Gastroesophageal sphincter (tissue), 4 donors: ENCODE measurements around the gene AIG1. TPM values are rescaled to one million over a fixed set of nuclear protein-coding genes. Genes with fewer than 3 reads are reported as not detected.

Experiments
- ATAC-seq: fragments of 150-250 bp; one replicate; pipeline ENCODE4 v1.9.1; 2016; ENCODE audit warnings: mild to moderate bottlenecking, moderate library complexity
- H3K27ac ChIP-seq, 4 donors: fragments of 200-600 bp; sonication (generic) in 3 of 4; 1 replicate in 3 of 4; 2 replicates in 1 of 4; pipeline ENCODE4 v1.5.1; 2016 to 2019
- H3K27me3 ChIP-seq: fragments of 200-600 bp; sonication (generic); one replicate; pipeline ENCODE4 v1.5.1; 2019
- H3K36me3 ChIP-seq, 2 donors: fragments of 200-600 bp; sonication (generic); one replicate each; pipeline ENCODE4 v1.5.1; 2019; ENCODE audit warnings: control low read depth in 1 of 2
- H3K4me1 ChIP-seq, 3 donors: fragments of 200-600 bp; sonication (generic); 1 replicate in 2 of 3; 2 replicates in 1 of 3; pipeline ENCODE4 v1.5.1; 2016 to 2019; ENCODE audit warnings: control low read depth in 2 of 3
- H3K4me3 ChIP-seq, 2 donors: fragments of 200-600 bp; sonication (generic); one replicate each; pipeline ENCODE4 v1.5.1; 2019; ENCODE audit warnings: mild to moderate bottlenecking in 1 of 2, moderate library complexity in 1 of 2
- H3K9me3 ChIP-seq, 3 donors: fragments of 200-600 bp; sonication (generic); one replicate each; pipeline ENCODE4 v1.5.1; 2017 to 2019; ENCODE audit warnings: control low read depth in 2 of 3
- CTCF ChIP-seq, 4 experiments: fragments of 200-600 bp in 2 of 4; fragments of 450-650 bp in 2 of 4; sonication (generic) in 1 of 4; IDR thresholded peaks; one replicate each; pipeline ENCODE4 v1.5.1; 2017 to 2019; ENCODE audit warnings: antibody characterized with exemption in 4 of 4, mild to moderate bottlenecking in 2 of 4, moderate library complexity in 2 of 4
- EP300 ChIP-seq: sonication (generic); formaldehyde crosslinking; IDR thresholded peaks from one replicate; pipeline ENCODE4 v1.6.1; 2017; ENCODE audit warnings: antibody characterized with exemption, mild to moderate bottlenecking
- POLR2A ChIP-seq, 2 donors: fragments of 450-650 bp; IDR thresholded peaks; one replicate each; pipeline ENCODE4 v1.6.1; 2017; ENCODE audit warnings: antibody characterized with exemption in 2 of 2, mild to moderate bottlenecking in 2 of 2, moderate library complexity in 1 of 2
- POLR2AphosphoS5 ChIP-seq: sonication (generic); formaldehyde crosslinking; IDR thresholded peaks from one replicate; pipeline ENCODE4 v1.6.1; 2017; ENCODE audit warnings: antibody characterized with exemption
- WGBS, 2 donors: methylation state at CpG; one replicate each; pipeline ENCODE4 v1.1.5; 2018; ENCODE audit warnings: low coverage in 1 of 2; 5-methylcytosine and 5-hydroxymethylcytosine counted together
- total RNA-seq, 4 donors: library from RNA; depleted of rRNA; stranded (reverse); fragments of >200 nt; gene quantifications; one replicate each; pipeline ENCODE4 v1.1.0, GENCODE V29; 2016

The AIG1 gene
- total RNA-seq, 4 donors from 2014 or later = 24.0 to 42.0 (median 31.5) TPM

- TF ChIP-seq POLR2A (IDR thresholded peaks at IDR 0.05) (no peak), POLR2AphosphoS5 (no peak), CTCF (IDR thresholded peaks at IDR 0.05) (no peak), EP300 (no peak)
- no peak for ATAC-seq
- Histone ChIP-seq H3K4me1 (no peaks in the 10 kb centered on the region), H3K27me3 (no peaks in the 10 kb centered on the region), H3K36me3 (no peaks in the 10 kb centered on the region), H3K4me3 (no peak overlapping the region), H3K27ac (no peak overlapping the region), H3K9me3 (no peaks in the 10 kb centered on the region)
Observed at GRCh38 chr6:143293523-143293922, 232.8 kb downstream of the AIG1 start.

- 75 to 89% methylated on average over 1 of the region's 1 CpG for WGBS, 2 donors
- H3K4me1 ChIP-seq = no peaks in the 10 kb centered on the region
- no peaks in the 10 kb centered on the region for H3K36me3 ChIP-seq
- H3K27ac ChIP-seq = no peak overlapping the region
- TF ChIP-seq CTCF (IDR thresholded peaks at IDR 0.05) (no peak), POLR2A (IDR thresholded peaks at IDR 0.05) (no peak), EP300 (no peak), POLR2AphosphoS5 (no peak)
- no peak for ATAC-seq
- no peaks in the 10 kb centered on the region for H3K9me3 ChIP-seq
- no peaks in the 10 kb centered on the region for H3K27me3 ChIP-seq
- no peak overlapping the region for H3K4me3 ChIP-seq
Observed at GRCh38 chr6:143294265-143294860, 233.7 kb downstream of the AIG1 start.

- 85 to 98% methylated on average over 3 of the region's 3 CpGs for WGBS, 2 donors
- Histone ChIP-seq H3K27me3 (no peaks in the 10 kb centered on the region), H3K9me3 (no peaks in the 10 kb centered on the region), H3K27ac (no peak overlapping the region), H3K36me3 (no peaks in the 10 kb centered on the region), H3K4me1 (no peaks in the 10 kb centered on the region), H3K4me3 (no peak overlapping the region)
- TF ChIP-seq CTCF (IDR thresholded peaks at IDR 0.05) = no peak
- no peak for TF ChIP-seq POLR2AphosphoS5
- TF ChIP-seq POLR2A (IDR thresholded peaks at IDR 0.05) = no peak
- TF ChIP-seq EP300 = no peak
- ATAC-seq = no peak
Observed at GRCh38 chr6:143295932-143296331, 235.2 kb downstream of the AIG1 start.

GRCh38 chr6:143298071-143298470 lies 237.4 kb downstream of the AIG1 start:
- H3K9me3 ChIP-seq = no peaks in the 10 kb centered on the region
- no peaks in the 10 kb centered on the region for H3K36me3 ChIP-seq
- ATAC-seq = no peak
- H3K27ac ChIP-seq = no peak overlapping the region
- WGBS, 2 donors = 65 to 85% methylated on average over 1 of the region's 1 CpG
- no peaks in the 10 kb centered on the region for H3K27me3 ChIP-seq
- no peak overlapping the region for H3K4me3 ChIP-seq
- H3K4me1 ChIP-seq = no peaks in the 10 kb centered on the region
- TF ChIP-seq CTCF (IDR thresholded peaks at IDR 0.05) (no peak), POLR2A (IDR thresholded peaks at IDR 0.05) (no peak), POLR2AphosphoS5 (no peak), EP300 (no peak)
